HG03571 (cell line): ENCODE data around the gene MAP2K4.
"Not testable (repeated sequence)": the region's sequence is repeated elsewhere in the genome, so short reads cannot be mapped to it uniquely, and the experiment has no call there.

Experiments used
- ATAC-seq: cut with Tn5 transposase; IDR thresholded peaks from one replicate; pipeline ENCODE4 v1.9.1; 2021; ENCODE audit not compliant: unreplicated experiment

Gene MAP2K4

DNA sequence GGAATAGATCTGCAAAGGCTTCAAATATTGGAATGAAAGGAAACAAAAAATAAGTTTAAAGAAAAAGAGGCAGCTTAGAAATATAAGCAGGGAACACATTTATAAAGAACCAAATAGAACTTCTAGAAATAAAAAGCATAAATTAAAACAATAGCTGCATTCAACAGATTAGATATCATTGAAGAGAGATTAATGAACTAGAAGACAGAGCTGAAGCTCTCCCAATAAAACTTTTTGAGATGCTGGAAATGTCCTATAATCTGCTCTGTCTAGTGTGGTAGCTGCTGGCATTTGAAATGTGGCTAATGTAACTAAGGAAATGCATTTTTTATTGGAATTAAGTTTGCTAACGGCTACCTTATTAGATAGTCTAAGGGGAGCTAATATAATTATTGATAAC, 115.6 kb downstream of the MAP2K4 start:
- ATAC-seq = no peak

DNA sequence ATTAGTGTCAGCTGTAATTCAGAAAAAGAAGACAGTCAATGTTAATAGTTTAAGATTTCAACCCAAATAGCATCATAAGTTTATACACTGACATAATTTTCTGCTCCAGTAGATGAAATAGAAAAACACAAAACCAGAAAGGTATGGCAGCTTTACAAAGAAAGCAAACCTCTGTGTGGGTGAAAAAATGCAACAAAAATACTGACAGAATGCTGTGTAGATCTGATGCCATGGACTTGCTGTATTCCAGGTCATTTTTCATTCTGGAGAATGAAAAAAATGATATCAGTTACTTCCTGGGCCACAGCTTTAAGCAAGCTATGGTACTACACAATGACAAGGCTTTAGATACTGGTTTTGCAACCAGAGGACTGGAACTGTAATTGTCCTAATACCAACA, 116.0 kb downstream of the MAP2K4 start:
- ATAC-seq = no peak

DNA sequence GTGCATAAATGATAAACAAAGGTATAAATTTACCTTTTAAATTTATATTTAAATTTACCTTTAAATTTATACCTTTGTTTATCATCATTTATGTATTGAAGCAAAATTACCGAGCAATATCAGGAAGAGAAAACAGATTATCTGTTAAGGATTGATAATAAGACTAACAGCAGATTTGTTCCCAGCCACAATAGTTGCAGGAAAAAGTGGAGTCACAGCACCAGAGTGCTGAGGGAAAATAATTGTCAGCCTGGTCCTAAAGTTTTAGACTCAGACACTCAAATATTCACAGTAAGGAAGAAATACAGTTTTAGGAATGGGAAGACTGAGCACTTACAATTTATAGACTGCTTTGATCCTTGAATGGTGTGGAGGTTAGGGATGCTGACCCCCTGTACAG, 117.2 kb downstream of the MAP2K4 start:
- no peak for ATAC-seq

DNA sequence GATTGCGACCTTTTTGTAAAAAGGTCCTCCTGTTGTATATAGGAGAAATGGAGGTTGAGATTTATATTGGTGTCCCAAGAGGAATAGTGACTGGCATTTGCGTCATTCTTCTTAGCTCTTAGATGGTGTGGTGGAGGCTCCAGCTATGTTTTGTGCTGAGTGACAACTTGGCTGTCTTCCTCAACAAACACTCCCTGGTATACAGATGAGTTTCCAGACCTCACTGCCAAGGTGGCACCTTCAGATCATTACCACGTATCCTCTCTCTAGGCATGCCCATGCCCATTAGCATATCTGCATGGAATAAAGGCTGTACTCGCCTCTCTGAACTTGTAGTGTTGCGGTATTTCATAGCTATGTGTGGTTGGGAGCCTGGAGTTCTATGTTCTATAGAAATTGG, 120.0 kb downstream of the MAP2K4 start:
- no peak for ATAC-seq

DNA sequence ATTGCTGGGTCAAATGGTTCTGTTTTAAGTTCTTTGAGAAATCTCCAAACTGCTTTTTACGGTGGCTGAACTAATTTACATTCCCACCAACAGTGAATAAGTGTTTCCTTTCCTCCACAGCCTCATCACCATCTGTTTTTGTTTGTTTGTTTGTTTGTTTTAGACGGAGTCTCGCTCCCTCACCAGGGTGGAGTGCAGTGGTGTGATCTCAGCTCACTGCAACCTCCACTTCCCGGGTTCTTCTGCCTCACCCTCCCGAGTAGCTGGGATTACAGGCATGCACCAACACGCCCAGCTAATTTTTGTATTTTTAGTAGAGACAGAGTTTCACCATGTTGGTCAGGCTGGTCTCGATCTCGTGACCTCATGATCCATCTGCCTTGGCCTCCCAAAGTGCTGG, 141.5 kb downstream of the MAP2K4 start:
- ATAC-seq = not testable (repeated sequence)

DNA sequence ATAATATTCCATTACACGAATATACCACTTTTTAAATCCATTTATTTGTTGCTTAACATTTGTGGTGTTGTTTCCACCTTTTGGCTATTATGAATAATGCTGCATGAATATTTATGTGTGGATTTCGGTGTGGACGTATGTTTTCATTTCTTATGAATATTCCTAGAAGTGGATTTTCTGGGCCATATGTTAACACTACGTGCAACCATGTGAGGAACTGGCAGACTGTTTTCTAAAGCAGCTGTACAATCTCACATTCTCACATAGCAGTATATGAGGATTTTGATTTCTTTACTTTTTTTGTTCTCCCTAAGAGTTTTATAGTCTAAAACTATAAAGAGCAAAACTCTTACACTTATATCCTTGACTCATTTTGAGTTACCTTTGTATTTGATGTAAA, 143.4 kb downstream of the MAP2K4 start:
- no peak for ATAC-seq

DNA sequence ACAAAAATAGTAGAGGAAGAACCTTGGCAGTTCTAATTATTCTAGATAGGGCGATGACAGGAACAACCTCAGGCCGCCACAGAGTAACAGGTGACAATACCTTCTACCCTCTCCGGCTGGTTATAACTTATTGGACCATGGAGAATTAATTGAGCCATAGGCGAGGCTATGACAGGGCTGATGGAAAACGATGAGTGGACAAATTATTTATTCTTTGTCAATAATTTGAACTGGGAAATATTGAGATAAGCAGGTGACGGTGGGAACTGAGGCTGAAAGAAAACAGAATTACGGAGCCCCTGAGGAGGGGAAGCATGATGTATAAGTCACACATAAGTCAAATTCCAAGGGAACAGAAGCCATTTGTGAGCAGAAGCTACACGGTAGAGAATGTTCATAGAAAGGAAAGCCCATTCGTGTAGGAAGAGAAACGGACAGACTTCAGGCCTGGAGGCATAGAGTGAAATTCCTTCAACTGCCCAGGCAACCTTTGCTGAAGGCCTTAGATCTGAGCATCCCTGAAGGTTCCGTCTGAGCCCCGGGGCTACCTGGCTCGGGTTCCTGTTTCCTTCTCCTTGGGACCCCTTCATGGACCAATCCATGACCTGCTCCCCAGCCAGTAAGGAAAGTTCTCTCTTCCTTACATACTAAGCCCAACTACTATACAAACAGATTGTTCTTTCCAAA, 158.1 kb downstream of the MAP2K4 start:
- no peak for ATAC-seq

DNA sequence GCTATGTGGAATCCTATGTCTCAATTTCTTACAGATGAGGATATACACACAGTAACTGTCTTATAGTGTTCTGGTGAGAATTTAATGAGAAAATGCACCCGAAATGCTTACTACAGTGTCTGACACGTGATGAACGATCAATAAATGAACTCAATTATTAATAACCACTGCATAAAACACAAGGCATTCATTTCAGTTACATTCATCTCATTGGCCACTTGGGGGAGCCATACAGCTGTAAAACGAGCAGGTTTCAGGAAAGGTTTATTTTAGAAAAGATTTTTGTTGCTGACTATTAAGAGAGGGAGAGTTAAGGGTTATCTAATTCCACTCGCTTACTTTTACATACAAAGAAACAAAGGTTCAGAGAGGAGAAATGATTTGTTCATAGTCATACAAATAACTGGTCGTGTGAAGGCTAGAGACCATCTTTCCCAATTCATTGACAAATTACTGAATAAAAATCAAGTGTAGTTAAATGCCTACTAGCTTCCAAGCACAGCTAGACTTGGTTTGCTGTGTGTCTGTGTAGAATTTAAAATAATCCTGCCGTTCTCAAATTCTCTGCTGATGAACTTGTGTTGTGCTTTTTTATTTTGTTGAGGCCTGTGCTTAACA, 160.1 kb downstream of the MAP2K4 start:
- ATAC-seq = no peak

DNA sequence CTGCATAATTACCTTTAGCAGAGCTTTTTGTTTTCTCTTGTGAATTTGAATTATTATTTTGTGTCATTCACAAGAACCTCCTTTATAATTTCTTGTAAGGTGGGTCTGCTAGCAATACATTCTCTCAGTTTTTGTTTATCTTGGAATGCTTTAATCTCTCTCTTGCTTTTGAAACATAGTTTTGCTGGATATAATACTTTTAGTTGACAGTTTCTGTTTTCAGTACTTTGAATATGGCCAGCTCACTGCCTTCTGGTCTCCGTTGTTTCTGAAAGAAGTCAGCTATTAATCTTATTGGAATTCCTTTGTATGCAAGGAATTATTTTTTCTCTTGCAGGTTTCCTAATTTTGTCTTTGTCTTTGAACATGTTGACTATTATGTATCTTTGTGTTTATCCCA, 167.0 kb downstream of the MAP2K4 start:
- ATAC-seq = no peak

DNA sequence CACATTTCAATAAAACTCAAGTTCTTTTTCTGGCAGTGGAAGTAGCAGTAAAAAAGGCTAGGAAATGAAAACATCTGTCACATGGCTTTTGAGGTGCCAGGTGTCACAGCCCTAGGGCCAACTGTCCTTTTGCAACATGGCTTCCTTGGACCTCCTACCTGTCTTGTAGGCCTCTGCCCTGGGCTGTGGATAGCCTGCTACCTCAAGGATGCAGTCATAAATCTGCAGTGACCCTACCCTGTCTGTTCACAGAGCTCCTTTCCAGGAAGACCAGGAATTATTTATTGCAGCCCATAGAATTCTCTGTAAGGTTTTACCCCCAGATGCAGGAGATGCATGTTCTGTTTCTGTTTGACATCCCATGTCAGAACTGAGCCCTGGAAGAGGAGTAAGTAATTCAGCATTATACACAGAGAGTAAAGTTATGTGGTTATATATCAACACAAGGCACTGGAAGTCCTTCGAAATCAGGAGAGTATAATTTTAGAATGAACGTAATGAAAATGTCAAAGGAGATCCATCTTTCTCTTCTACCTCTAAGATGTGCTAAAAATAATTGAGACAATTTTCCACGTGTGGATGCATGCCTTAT, 172.6 kb downstream of the MAP2K4 start:
- no peak for ATAC-seq
